Peyer's patch (tissue), 4 donors: ENCODE results near the gene MSANTD1. TPM values are rescaled to one million over a fixed set of nuclear protein-coding genes. Genes with fewer than 3 reads are reported as not detected.
"Not testable (repeated sequence)": the region's sequence is repeated elsewhere in the genome, so short reads cannot be mapped to it uniquely, and the experiment has no call there.

Experiments
- DNase-seq, 3 donors: peaks; one replicate each; pipeline ENCODE4 v3.0.0-alpha.2; 2017 to 2019
- H3K27ac ChIP-seq, 4 donors: fragments of 200-600 bp; sonication (generic); one replicate each; pipeline ENCODE4 v1.5.1; 2016 to 2019
- H3K27me3 ChIP-seq, 2 donors: fragments of 200-600 bp; sonication (generic); one replicate each; pipeline ENCODE4 v1.5.1; 2019
- H3K36me3 ChIP-seq, 3 donors: fragments of 200-600 bp; sonication (generic); one replicate each; pipeline ENCODE4 v1.5.1; 2016 to 2019
- H3K4me1 ChIP-seq, 4 donors: fragments of 200-600 bp; sonication (generic); one replicate each; pipeline ENCODE4 v1.5.1; 2016 to 2019
- H3K4me3 ChIP-seq, 4 donors: fragments of 200-600 bp; sonication (generic); 1 replicate in 3 of 4; 2 replicates in 1 of 4; pipeline ENCODE4 v1.5.1; 2016 to 2019; ENCODE audit warnings: mild to moderate bottlenecking in 1 of 4
- H3K9me3 ChIP-seq, 4 donors: fragments of 200-600 bp; sonication (generic); one replicate each; pipeline ENCODE4 v1.5.1; 2016 to 2019; ENCODE audit warnings: mild to moderate bottlenecking in 1 of 4
- POLR2A ChIP-seq, 2 donors: fragments of 450-650 bp; IDR thresholded peaks; one replicate each; pipeline ENCODE4 v1.5.1; 2017; ENCODE audit warnings: antibody characterized with exemption in 2 of 2, mild to moderate bottlenecking in 2 of 2, moderate library complexity in 2 of 2
- total RNA-seq, 4 donors: library from RNA; depleted of rRNA; stranded (reverse); fragments of >200 nt; gene quantifications; one replicate each; pipeline ENCODE4 v1.1.0, GENCODE V29; 2016
- TF ChIP-seq, protein P1 (sequence below), 6 experiments: fragments of 450-650 bp in 4 of 6; fragments of 200-600 bp in 2 of 6; sonication (generic) in 1 of 6; IDR thresholded peaks; one replicate each; pipeline ENCODE4 v1.5.1; 2017 to 2019; ENCODE audit warnings: antibody characterized with exemption in 6 of 6, mild to moderate bottlenecking in 3 of 6, moderate library complexity in 1 of 6

The MSANTD1 gene
- total RNA-seq, 4 donors from 2014 or later: 0.35 to 2.5 (median 1.5) TPM

GRCh38 chr4:3297066-3297859, 48.3 kb downstream of the MSANTD1 start:
- TF ChIP-seq, protein P1, sequence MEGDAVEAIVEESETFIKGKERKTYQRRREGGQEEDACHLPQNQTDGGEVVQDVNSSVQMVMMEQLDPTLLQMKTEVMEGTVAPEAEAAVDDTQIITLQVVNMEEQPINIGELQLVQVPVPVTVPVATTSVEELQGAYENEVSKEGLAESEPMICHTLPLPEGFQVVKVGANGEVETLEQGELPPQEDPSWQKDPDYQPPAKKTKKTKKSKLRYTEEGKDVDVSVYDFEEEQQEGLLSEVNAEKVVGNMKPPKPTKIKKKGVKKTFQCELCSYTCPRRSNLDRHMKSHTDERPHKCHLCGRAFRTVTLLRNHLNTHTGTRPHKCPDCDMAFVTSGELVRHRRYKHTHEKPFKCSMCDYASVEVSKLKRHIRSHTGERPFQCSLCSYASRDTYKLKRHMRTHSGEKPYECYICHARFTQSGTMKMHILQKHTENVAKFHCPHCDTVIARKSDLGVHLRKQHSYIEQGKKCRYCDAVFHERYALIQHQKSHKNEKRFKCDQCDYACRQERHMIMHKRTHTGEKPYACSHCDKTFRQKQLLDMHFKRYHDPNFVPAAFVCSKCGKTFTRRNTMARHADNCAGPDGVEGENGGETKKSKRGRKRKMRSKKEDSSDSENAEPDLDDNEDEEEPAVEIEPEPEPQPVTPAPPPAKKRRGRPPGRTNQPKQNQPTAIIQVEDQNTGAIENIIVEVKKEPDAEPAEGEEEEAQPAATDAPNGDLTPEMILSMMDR (IDR thresholded peaks at IDR 0.05): no peak
- TF ChIP-seq POLR2A (IDR thresholded peaks at IDR 0.05): no peak
- DNase-seq: peak in 1 of 3 donors; percentile 34
- H3K4me3 ChIP-seq: no peak overlapping the region
- no peak overlapping the region for H3K27ac ChIP-seq
- H3K9me3 ChIP-seq: no peaks in the 10 kb centered on the region
- no peaks in the 10 kb centered on the region for H3K36me3 ChIP-seq
- H3K27me3 ChIP-seq: no peaks in the 10 kb centered on the region
- H3K4me1 ChIP-seq: peaks cover 0 to 7% (median 7%) of the 10 kb centered on the region in 4 donors

DNA sequence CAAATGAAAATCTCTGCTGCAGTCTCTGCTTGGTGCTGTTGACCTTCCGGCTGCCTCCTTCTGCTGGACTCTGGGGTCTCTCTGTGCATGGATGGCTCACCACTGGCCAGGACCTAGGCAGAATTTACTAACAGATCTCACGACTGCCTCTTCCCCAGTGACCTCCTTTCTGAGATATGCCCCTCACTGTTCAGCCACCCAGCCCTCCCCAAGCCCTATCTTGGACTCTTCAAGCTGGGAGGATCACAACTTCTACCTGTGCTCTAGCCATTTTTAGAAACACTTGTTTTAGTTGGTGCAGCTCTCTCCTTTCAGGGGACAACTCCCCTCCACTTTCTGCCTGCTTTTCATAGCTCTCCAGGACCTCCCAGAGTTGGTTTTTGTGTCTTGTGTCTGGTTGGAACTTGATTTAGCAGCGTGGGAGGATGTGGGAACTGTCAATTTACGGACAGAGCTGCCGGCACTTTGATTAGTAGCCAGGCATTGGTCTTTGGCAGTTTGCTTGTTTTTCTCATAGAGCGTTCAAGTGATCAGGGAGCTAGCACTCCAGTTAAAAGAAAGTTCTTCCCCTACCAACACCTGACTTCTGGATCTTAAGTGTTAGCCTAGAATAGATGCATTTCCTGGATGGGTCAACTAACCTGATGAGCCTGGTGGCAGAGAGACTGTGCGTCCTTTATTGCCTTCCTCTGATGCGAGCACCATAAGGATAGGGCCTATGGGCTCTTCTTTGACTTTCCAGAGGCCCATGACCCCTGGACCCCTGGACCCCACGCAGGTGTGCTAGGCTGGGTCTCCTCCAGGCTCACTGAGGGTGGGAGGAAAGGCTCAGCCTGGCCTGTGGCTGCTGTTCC, 50.4 kb downstream of the MSANTD1 start:
- peak in 1 of 3 donors; percentile 32 for DNase-seq
- H3K36me3 ChIP-seq: no peaks in the 10 kb centered on the region
- H3K27me3 ChIP-seq: no peaks in the 10 kb centered on the region
- H3K4me3 ChIP-seq: no peak overlapping the region
- H3K27ac ChIP-seq: no peak overlapping the region
- no peaks in the 10 kb centered on the region for H3K9me3 ChIP-seq
- H3K4me1 ChIP-seq: peaks cover 0 to 17% (median 8%) of the 10 kb centered on the region in 4 donors
- no peak for TF ChIP-seq POLR2A (IDR thresholded peaks at IDR 0.05)

GRCh38 chr4:3299976-3300671, 51.2 kb downstream of the MSANTD1 start:
- Histone ChIP-seq H3K36me3 (no peaks in the 10 kb centered on the region), H3K27me3 (no peaks in the 10 kb centered on the region), H3K4me3 (no peak overlapping the region), H3K4me1 (peaks cover 0 to 17% (median 11%) of the 10 kb centered on the region in 4 donors), H3K9me3 (no peaks in the 10 kb centered on the region), H3K27ac (no peak overlapping the region)
- DNase-seq: peak in 1 of 3 donors; percentile 27
- TF ChIP-seq, protein P1 (IDR thresholded peaks at IDR 0.05): no peak
- TF ChIP-seq POLR2A (IDR thresholded peaks at IDR 0.05): no peak

- H3K27ac ChIP-seq, H3K9me3 ChIP-seq, H3K27me3 ChIP-seq, H3K4me3 ChIP-seq, DNase-seq, H3K36me3 ChIP-seq: not testable (repeated sequence)
- peaks cover 0 to 17% (median 15%) of the 10 kb centered on the region in 4 donors for H3K4me1 ChIP-seq
Observed at GRCh38 chr4:3300882-3301281, 51.9 kb downstream of the MSANTD1 start.

DNA sequence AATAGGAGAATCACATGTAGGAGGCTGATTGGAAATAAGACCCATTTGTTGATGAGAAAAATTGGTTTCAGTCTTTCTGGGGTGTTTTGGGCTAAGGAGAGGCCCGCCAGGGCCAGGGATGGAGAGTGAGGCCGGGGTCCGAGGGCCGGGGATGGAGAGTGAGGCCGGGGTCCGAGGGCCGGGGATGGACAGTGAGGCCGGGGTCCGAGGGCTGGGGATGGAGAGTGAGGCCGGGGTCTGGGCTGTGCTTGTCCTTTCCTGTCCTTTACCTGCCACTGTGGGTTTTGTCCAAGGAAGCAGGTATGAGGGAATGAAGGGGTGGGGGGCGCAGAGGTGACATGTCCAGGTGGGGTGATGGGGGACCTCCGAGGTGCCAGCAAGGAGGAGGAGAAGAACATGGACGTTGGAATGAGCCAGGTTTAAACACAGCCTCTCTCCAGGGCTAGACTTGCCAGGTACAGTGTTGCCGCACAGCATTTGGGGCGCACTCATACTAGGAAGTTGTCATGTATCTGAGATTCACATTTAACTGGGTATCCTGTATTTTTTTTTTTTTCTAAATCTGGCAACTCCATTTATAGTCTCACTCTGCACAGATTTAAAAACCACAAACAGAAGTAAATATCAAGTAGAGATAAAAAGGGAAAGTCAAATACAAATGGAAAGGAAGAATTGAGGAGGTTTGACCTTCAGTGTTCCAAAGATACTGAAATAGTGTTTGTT, 52.7 kb downstream of the MSANTD1 start:
- H3K27ac ChIP-seq: no peak overlapping the region
- peaks cover 0 to 23% (median 15%) of the 10 kb centered on the region in 4 donors for H3K4me1 ChIP-seq
- DNase-seq: no peak

More for the DNA sequence above, 52.7 kb downstream of the MSANTD1 start:
- no peak overlapping the region for H3K4me3 ChIP-seq
- no peak for TF ChIP-seq POLR2A (IDR thresholded peaks at IDR 0.05)
- TF ChIP-seq, protein P1 (IDR thresholded peaks at IDR 0.05): no peak
- no peaks in the 10 kb centered on the region for H3K36me3 ChIP-seq
- no peaks in the 10 kb centered on the region for H3K27me3 ChIP-seq
- no peaks in the 10 kb centered on the region for H3K9me3 ChIP-seq
